H7 (cell line): ENCODE results near the gene TBC1D5. TPM values are rescaled to one million over a fixed set of nuclear protein-coding genes. Genes with fewer than 3 reads are reported as not detected.
"Not testable (repeated sequence)": the region's sequence is repeated elsewhere in the genome, so short reads cannot be mapped to it uniquely, and the experiment has no call there.

ENCODE experiments used
- DNase-seq: peaks from one replicate; pipeline ENCODE4 v3.0.0; 2012
- H3K27me3 ChIP-seq: 2 replicates; pipeline ENCODE4 v1.6.0; 2011; ENCODE audit warnings: mild to moderate bottlenecking, low read length; ENCODE audit not compliant: control insufficient read depth, insufficient read depth
- H3K36me3 ChIP-seq: replicated peaks from 2 replicates; pipeline ENCODE4 v1.5.1; 2011; ENCODE audit warnings: low read length; ENCODE audit not compliant: control insufficient read depth, insufficient read depth
- H3K4me3 ChIP-seq: 2 replicates; pipeline ENCODE4 v1.5.1; 2011; ENCODE audit warnings: low read depth, mild to moderate bottlenecking, control low read depth, low read length, moderate library complexity; ENCODE audit not compliant: insufficient read depth
- total RNA-seq: library from RNA; depleted of rRNA; stranded (reverse); fragments of >200 nt; shearing (Covaris generic); gene quantifications from 2 replicates; pipeline ENCODE4 v1.2.3, GENCODE V29; 2014

Gene TBC1D5
- total RNA-seq, 1 experiment from 2014 or later: 26.8 TPM

DNA sequence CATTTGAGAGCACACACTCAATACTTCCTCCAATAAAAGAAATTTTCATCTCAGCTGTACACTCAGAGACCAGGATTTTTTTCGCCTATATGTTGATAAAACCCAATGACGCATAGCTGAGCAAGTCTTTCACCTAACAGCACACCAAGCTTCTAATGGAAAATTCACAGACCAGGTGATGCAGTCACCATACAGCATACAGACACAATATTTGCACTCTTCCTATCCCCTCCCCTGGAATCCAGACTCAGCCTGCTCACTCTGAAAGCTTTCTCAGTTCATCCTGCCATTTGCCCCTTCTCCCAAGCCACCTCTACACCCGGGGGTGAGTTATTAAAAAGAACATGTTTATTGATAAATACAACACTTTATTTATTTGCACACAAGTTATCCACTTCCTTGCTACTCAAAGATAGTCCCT lies 1.7 kb downstream of the TBC1D5 start:
- H3K27me3 ChIP-seq: no peaks in the 10 kb centered on the region
- H3K36me3 ChIP-seq: no peaks in the 10 kb centered on the region
- no peak for DNase-seq
- no peak overlapping the region for H3K4me3 ChIP-seq

GRCh38 chr3:17738921-17739320 lies 3.5 kb downstream of the TBC1D5 start:
- Histone ChIP-seq H3K27me3 (no peaks in the 10 kb centered on the region), H3K4me3 (no peak overlapping the region), H3K36me3 (no peaks in the 10 kb centered on the region)
- DNase-seq: no peak

GRCh38 chr3:17738219-17738618 lies 4.2 kb downstream of the TBC1D5 start:
- no peak overlapping the region for H3K4me3 ChIP-seq
- DNase-seq: no peak
- H3K27me3 ChIP-seq: no peaks in the 10 kb centered on the region

GRCh38 chr3:17737591-17737990 lies 4.8 kb downstream of the TBC1D5 start:
- no peaks in the 10 kb centered on the region for H3K27me3 ChIP-seq
- no peak overlapping the region for H3K4me3 ChIP-seq
- H3K36me3 ChIP-seq: no peaks in the 10 kb centered on the region
- no peak for DNase-seq

More at GRCh38 chr3:17738219-17738618, 4.2 kb downstream of the TBC1D5 start:
- no peaks in the 10 kb centered on the region for H3K36me3 ChIP-seq

DNA sequence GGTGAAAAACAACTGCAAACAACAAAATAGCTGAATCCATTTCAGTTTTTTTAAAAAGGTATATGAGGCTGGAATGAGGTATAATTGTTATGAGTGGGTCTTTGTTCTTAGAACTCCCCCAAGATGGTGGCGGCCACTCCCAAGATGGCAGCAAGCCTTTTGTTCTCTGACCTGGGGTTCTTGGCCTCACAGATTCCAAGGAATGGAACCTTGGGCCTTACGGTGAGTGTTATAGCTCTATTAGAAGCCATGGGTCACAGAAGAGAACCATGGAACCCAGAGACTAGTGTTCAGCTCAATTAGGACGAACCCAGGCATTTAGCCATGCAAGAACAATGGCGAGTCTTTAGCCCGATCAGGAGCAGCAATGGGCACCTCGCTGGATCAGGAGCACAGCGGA lies 7.1 kb downstream of the TBC1D5 start:
- not testable (repeated sequence) for H3K4me3 ChIP-seq, H3K36me3 ChIP-seq, DNase-seq, H3K27me3 ChIP-seq

GRCh38 chr3:17733768-17734167 lies 8.7 kb downstream of the TBC1D5 start:
- no peak overlapping the region for H3K4me3 ChIP-seq
- no peaks in the 10 kb centered on the region for H3K36me3 ChIP-seq
- no peak for DNase-seq

GRCh38 chr3:17733215-17733614 lies 9.2 kb downstream of the TBC1D5 start:
- no peaks in the 10 kb centered on the region for H3K27me3 ChIP-seq
- H3K36me3 ChIP-seq: no peaks in the 10 kb centered on the region
- no peak for DNase-seq
- H3K4me3 ChIP-seq: no peak overlapping the region

More at GRCh38 chr3:17733768-17734167, 8.7 kb downstream of the TBC1D5 start:
- H3K27me3 ChIP-seq: no peaks in the 10 kb centered on the region

DNA sequence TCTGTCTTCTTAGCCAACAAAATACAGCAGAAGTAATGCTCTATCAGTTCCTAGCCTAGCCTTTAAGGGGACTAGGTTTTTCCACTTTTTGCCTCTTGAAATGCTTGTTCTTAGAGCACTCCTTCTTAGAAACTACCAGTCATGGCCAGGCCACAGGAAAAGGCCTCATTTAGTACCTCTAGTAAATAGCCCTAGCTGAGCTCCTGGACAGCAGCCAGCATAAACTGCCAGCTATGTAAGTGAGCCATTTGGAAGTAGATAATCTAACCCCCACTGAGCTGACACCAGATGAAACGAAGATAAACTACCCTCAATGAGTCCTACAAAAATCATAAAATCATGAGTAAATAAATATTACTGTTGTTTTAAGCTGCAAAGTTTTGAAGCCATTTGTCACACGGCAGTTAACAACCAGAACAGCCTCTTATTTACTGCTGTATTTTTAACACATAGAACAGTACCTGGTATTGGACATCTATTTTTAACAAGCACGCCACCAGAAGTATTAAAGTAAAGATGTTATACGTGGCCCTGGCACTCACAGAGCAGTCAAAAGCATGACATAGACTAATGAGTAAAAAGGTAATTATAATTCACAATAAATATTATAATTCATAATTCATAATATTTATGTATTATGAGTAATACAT lies 12.0 kb downstream of the TBC1D5 start:
- DNase-seq: no peak
- H3K27me3 ChIP-seq: no peaks in the 10 kb centered on the region
- no peaks in the 10 kb centered on the region for H3K36me3 ChIP-seq
- H3K4me3 ChIP-seq: no peak overlapping the region

DNA sequence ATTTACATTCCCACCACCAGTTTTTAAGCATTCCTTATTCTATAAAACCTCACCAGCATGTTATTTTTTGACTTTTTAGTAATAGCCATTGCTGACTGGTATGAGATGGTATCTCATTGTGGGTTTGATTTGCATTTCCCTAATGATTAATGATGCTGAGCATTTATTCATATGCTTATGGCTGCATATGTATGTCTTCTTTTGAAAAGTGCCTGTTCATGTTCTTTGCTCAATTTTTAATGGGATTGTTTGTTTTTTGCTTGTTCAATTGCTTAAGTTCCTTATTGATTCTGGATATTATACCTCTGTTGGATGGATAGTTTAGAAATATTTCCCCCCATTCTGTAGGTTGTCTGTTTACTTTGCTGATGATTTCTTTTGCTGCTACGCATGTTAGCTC lies 16.1 kb downstream of the TBC1D5 start:
- H3K27me3 ChIP-seq: no peaks in the 10 kb centered on the region
- no peak for DNase-seq
- no peak overlapping the region for H3K4me3 ChIP-seq
- H3K36me3 ChIP-seq: no peaks in the 10 kb centered on the region

- not testable (repeated sequence) for H3K36me3 ChIP-seq, H3K27me3 ChIP-seq
Observed at GRCh38 chr3:17725844-17726243, 16.6 kb downstream of the TBC1D5 start.

DNA sequence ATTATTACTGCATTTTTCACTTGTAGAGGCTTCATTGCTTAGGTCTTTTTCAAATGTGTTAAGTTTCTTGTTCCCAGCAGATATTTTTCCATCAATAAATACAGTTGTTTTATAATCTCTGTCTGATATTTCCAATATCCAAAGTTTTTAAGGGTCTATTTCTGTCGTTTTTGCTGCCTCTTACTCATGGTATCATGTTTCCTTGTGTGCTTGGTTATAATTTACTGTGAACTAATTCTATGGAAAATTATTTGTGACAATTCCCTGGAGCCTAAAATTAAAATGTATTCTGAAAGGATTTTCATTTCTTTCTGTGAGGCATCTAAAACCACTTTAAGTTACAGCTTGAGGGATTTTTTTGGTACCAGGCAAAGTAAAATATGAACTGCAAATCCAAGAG lies 17.5 kb downstream of the TBC1D5 start:
- H3K4me3 ChIP-seq: no peak overlapping the region
- no peaks in the 10 kb centered on the region for H3K36me3 ChIP-seq
- no peaks in the 10 kb centered on the region for H3K27me3 ChIP-seq
- no peak for DNase-seq

More at GRCh38 chr3:17725844-17726243, 16.6 kb downstream of the TBC1D5 start:
- not testable (repeated sequence) for H3K4me3 ChIP-seq, DNase-seq

DNA sequence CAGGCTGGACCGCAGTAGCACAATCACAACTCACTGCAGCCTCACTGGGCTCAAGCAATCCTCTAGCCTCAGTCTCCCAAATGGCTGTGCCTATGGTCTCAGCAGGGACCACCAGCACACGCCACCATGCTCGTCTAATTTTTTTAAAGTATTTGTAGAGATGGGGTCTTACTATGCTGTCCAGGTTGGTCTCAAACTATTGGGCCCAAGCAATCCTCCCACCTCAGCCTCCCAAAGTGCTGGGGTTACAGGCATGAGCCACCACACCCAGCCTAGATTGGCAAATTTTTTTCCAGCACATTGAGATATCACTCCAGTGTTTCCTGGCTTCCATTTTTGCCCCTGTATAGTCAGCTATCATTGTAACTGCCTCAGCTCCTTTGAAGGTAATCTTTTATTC lies 18.3 kb downstream of the TBC1D5 start:
- Histone ChIP-seq H3K27me3 (no peaks in the 10 kb centered on the region), H3K36me3 (no peaks in the 10 kb centered on the region), H3K4me3 (no peak overlapping the region)
- no peak for DNase-seq

- no peak for DNase-seq
- H3K36me3 ChIP-seq: no peaks in the 10 kb centered on the region
- H3K4me3 ChIP-seq: no peak overlapping the region
- no peaks in the 10 kb centered on the region for H3K27me3 ChIP-seq
Observed at GRCh38 chr3:17717411-17717810, 25.0 kb downstream of the TBC1D5 start.

DNA sequence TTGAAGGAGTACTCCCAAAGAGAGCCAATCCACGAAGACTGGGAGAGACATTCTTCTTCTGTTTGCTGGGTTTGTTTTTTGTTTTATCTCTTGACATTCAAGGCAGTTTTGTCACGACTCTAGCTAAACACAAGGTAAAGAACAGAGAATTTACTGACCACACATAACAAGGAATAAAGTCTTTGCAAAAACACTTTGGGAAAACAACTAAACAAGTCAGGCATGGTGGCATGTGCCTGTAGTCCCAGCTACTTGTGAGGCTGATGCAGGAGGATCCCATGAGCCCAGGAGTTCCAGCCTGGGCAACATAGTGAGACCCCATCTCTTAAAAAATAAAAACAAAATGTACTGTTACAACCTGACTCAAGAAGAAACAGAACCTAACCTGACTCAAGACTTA lies 28.0 kb downstream of the TBC1D5 start:
- no peaks in the 10 kb centered on the region for H3K27me3 ChIP-seq
- DNase-seq: no peak
- H3K4me3 ChIP-seq: no peak overlapping the region
- H3K36me3 ChIP-seq: no peaks in the 10 kb centered on the region

- DNase-seq: no peak
- Histone ChIP-seq H3K27me3 (no peaks in the 10 kb centered on the region), H3K4me3 (no peak overlapping the region), H3K36me3 (no peaks in the 10 kb centered on the region)
Observed at GRCh38 chr3:17709236-17709810, 33.1 kb downstream of the TBC1D5 start.
